Activated naive CD4-positive, alpha-beta T cell treated with anti-CD3 and anti-CD28 coated beads for 36 hours (primary cell): Measurements from ENCODE around the gene RER1. TPM values are rescaled to one million over a fixed set of nuclear protein-coding genes. Genes with fewer than 3 reads are reported as not detected.

ENCODE experiments used
- CTCF ChIA-PET: fragments of 350-600 bp; sonication (Branson Sonifier 250); formaldehyde crosslinking; loops from one replicate; lab custom pipeline; 2021; ENCODE audit warnings: antibody characterized with exemption; lab: Charles Lee
- DNase-seq: peaks from one replicate; pipeline ENCODE4 v3.0.0-alpha.2; 2020
- H3K27ac Mint-ChIP-seq: one replicate; pipeline ENCODE4 v1.8.0; 2021; ENCODE audit warnings: mild to moderate bottlenecking, mixed read lengths
- H3K27me3 Mint-ChIP-seq: one replicate; pipeline ENCODE4 v1.8.0; 2021; ENCODE audit warnings: low read depth, mixed read lengths
- H3K36me3 Mint-ChIP-seq: one replicate; pipeline ENCODE4 v1.8.0; 2021; ENCODE audit warnings: low read depth, mixed read lengths
- H3K4me1 Mint-ChIP-seq: one replicate; pipeline ENCODE4 v1.8.0; 2021; ENCODE audit warnings: low read depth, mixed read lengths
- H3K4me3 Mint-ChIP-seq: one replicate; pipeline ENCODE4 v1.8.0; 2021; ENCODE audit warnings: mild to moderate bottlenecking, moderate library complexity, mixed read lengths
- H3K9me3 Mint-ChIP-seq: one replicate; pipeline ENCODE4 v1.8.0; 2021; ENCODE audit warnings: mixed read lengths
- intact Hi-C: fragments of 100-400 bp; cut with micrococcal nuclease; formaldehyde crosslinking; loops from one replicate; pipeline ENCODE4 v1.15.1; 2023
- total RNA-seq, 2 experiments: library from RNA; stranded (reverse); gene quantifications; one replicate each; pipeline ENCODE4 v1.2.3, GENCODE V29; 2021

Gene RER1
- total RNA-seq, 2 experiments from 2014 or later: 115 to 124 TPM

DNA sequence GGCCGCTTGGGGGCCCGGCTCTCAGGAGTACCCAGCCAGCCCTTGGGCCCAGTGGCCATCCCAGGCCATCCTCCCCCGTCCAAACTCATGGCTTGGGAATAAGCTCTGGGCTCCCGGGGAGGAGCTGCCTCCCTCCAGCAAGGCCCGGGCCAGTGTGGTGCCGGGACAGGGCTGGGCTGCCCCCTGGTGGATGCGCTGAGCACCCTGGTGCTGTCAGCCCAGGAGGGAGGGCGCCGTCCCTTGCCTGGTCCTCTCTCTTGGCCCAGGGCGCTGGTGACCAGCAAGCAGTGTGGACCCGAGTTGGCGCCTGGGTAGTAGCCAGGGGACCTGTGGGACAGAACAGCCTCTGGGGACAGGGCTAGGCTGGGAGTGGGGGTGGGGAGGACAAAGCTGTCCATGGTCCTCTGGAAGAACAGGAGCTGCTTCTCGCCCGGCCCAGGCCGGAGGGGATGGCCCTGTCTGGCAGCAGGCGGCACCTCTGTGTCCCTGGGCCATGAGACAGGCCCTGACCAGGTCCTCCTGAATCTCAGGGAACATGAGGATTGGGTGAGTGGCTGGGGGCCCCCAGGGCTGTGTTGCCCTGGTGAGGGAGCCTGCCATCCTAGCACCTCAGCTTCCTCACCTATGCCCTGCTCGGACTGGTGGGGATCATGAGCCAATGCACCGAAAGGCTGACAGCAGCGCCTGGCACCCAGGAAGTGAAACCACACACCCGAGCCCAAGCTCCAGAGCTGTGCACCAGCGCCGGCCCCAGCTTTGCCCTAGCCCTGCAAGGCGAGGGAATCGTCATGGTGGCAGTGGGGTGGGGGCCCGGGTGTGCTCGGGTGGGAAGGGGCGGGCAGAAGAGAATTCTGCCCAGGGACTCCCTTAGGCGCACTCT is 9.7 kb upstream of the RER1 start:
- intact Hi-C loops: loop anchor here (1.0 to 5.0 kb wide), 3 partner anchors 70 to 187 kb away; no protein-coding TSS in a partner anchor
- no peaks in the 10 kb centered on the region for H3K27me3 Mint-ChIP-seq
- peaks cover 5% of the 10 kb centered on the region for H3K36me3 Mint-ChIP-seq
- H3K27ac Mint-ChIP-seq: no peak overlapping the region
- CTCF ChIA-PET: interaction anchor here (0.9 to 7.1 kb wide), 16 partner anchors 9 to 207 kb away, joined by 3 to 129 read pairs (median 6); partner anchors contain the start of genes FAAP20, MORN1 and RER1
- H3K9me3 Mint-ChIP-seq: no peaks in the 10 kb centered on the region
- no peaks in the 10 kb centered on the region for H3K4me1 Mint-ChIP-seq
- DNase-seq: peak; percentile 86
- no peak overlapping the region for H3K4me3 Mint-ChIP-seq

DNA sequence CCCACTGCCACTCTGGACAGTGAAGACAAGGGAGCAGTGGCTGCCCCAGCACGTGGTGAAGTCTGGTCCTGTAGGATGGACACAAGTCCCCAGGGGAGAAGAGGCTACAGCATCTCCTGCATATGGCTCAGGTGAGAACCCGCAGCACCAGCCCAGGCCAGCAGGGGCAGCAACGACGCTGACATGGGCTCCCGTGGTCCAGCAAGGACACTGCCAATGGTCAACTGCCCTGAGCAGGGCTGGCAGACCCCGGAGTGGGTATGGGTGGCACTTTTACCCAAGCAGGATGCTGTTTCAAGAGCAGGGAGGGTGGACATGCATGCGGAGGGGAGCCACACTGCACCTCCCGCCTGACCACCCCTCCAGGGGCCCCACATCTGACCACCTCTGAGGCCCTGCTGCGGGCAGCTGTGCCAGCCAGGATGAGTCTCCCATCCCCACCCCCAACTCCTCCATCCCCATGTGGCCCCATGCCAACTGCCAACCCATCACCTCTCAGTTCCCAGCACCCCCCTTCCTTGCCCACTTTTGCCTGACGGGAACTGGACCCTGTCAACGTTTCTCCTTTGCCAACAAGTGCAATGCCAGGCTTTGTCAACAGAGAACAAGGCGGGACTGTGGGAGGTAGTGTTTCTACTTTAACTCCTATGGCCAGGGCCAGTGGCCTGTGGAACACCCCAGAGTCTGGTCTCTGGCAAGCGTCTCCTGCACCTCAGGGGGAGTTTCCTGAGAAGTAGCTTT is 8.8 kb upstream of the RER1 start:
- intact Hi-C loops: loop anchor here (5.0 kb wide), 1 partner anchor 70 kb away; no protein-coding TSS in a partner anchor
- H3K4me1 Mint-ChIP-seq: no peaks in the 10 kb centered on the region
- H3K36me3 Mint-ChIP-seq: peaks cover 5% of the 10 kb centered on the region
- no peaks in the 10 kb centered on the region for H3K27me3 Mint-ChIP-seq
- DNase-seq: peak; percentile 50
- no peaks in the 10 kb centered on the region for H3K9me3 Mint-ChIP-seq
- no peak overlapping the region for H3K27ac Mint-ChIP-seq
- CTCF ChIA-PET: interaction anchor here (0.9 to 7.1 kb wide), 14 partner anchors 8 to 339 kb away, joined by 3 to 129 read pairs (median 6); partner anchors contain the start of genes FAAP20, MORN1 and RER1
- no peak overlapping the region for H3K4me3 Mint-ChIP-seq

- Mint-ChIP-seq H3K4me1 (no peaks in the 10 kb centered on the region), H3K4me3 (no peak overlapping the region), H3K36me3 (peaks cover 5% of the 10 kb centered on the region), H3K27ac (no peak overlapping the region), H3K9me3 (no peaks in the 10 kb centered on the region), H3K27me3 (no peaks in the 10 kb centered on the region)
- intact Hi-C loops: loop anchor here (5.0 kb wide), 1 partner anchor 71 kb away; no protein-coding TSS in a partner anchor
- DNase-seq: no peak
- CTCF ChIA-PET: interaction anchor here (0.6 to 7.1 kb wide), 5 partner anchors 182 to 339 kb away, joined by 3 to 129 read pairs (median 4); partner anchors contain the start of gene FAAP20
These were observed 8.1 kb upstream of the RER1 start for GRCh38 chr1:2383576-2383975.

GRCh38 chr1:2384130-2384860 is 7.3 kb upstream of the RER1 start:
- DNase-seq: no peak
- Mint-ChIP-seq H3K27ac (no peak overlapping the region), H3K36me3 (peaks cover 5% of the 10 kb centered on the region), H3K4me3 (no peak overlapping the region), H3K27me3 (no peaks in the 10 kb centered on the region), H3K9me3 (no peaks in the 10 kb centered on the region), H3K4me1 (no peaks in the 10 kb centered on the region)
- CTCF ChIA-PET: interaction anchor here (0.6 to 7.1 kb wide), 5 partner anchors 183 to 340 kb away, joined by 3 to 129 read pairs (median 4); partner anchors contain the start of gene FAAP20
- intact Hi-C loops: loop anchor here (5.0 kb wide), 1 partner anchor 72 kb away; no protein-coding TSS in a partner anchor

DNA sequence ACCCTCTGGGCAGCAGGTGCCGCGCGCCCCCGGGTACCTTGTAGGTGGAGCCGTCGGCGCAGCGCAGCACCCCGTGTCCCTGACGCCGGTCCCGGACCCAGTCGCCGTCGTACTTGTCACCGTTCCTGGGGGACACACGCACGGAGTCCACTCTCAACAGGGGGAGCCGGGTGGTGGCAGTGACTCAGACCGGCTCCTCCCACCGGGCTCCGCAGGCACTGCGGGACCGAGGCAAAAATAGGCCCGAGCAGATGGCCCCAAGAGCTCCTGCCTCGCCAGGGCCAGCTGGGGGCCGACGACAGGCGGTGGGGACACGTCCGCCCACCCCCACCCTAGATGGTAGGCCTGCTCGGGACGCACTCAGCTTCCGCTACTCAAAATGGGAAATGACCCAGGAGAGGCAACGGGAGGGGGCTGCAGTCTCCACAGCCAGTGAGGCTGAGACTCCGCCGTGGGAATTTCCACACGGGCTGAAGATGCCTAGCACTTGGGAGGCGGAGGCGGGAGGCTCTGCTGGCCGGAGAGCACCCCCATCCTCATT is 6.6 kb upstream of the RER1 start:
- Mint-ChIP-seq H3K4me3 (no peak overlapping the region), H3K27ac (no peak overlapping the region), H3K27me3 (no peaks in the 10 kb centered on the region), H3K9me3 (no peaks in the 10 kb centered on the region), H3K4me1 (peaks cover 4% of the 10 kb centered on the region), H3K36me3 (peaks cover 5% of the 10 kb centered on the region)
- CTCF ChIA-PET: interaction anchor here (1.2 to 7.1 kb wide), 2 partner anchors 187 to 211 kb away, joined by 3 to 129 read pairs; partner anchors contain the start of gene FAAP20
- intact Hi-C loops: loop anchor here (5.0 kb wide), 1 partner anchor 73 kb away; no protein-coding TSS in a partner anchor
- DNase-seq: no peak

DNA sequence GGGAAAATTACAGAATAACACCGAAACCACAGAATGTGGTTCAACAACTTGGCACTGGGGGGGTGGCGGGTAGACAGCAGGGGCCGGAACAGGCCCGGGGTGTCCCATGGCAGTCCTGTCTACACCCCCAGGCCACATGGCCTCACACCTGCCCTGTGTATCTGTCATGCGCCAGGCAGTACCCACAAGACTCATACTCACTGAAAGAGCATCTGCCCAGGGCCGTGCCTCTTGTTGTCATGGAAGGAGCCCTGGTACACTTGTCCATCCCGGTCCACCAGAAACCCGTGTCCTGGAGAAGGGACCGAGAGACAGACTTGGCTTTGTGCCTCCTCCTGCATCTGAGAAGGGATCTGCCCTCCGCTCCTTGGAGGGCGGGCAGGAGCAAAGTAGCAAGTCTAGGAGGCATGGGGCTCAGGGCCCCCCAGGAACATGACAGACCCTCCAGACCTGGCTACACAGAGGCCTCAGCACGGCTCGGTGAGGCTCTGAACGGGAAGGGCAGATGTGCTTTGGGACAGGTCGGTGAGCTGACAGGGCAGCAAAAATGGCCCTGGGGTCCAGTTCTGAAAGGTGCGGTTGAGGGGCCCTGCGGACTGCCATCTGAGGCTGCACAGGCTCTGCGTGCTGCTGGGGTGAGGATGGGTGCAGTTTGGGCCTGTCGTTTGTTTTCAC is 5.9 kb upstream of the RER1 start:
- DNase-seq: no peak
- H3K9me3 Mint-ChIP-seq: no peaks in the 10 kb centered on the region
- peaks cover 8% of the 10 kb centered on the region for H3K4me1 Mint-ChIP-seq
- intact Hi-C loops: no loop called here
- no peak overlapping the region for H3K4me3 Mint-ChIP-seq
- H3K27me3 Mint-ChIP-seq: no peaks in the 10 kb centered on the region
- H3K27ac Mint-ChIP-seq: no peak overlapping the region
- H3K36me3 Mint-ChIP-seq: peaks cover 5% of the 10 kb centered on the region
- CTCF ChIA-PET: no interaction called here

- intact Hi-C loops: no loop called here
- no peak overlapping the region for H3K4me3 Mint-ChIP-seq
- DNase-seq: peak; percentile 1
- no peaks in the 10 kb centered on the region for H3K27me3 Mint-ChIP-seq
- H3K4me1 Mint-ChIP-seq: peaks cover 8% of the 10 kb centered on the region
- no peaks in the 10 kb centered on the region for H3K9me3 Mint-ChIP-seq
- peaks cover 5% of the 10 kb centered on the region for H3K36me3 Mint-ChIP-seq
- CTCF ChIA-PET: interaction anchor here (0.9 to 2.0 kb wide), 2 partner anchors 192 to 213 kb away, joined by 3 to 9 read pairs; partner anchors contain the start of gene FAAP20
- no peak overlapping the region for H3K27ac Mint-ChIP-seq
These were observed 4.7 kb upstream of the RER1 start for GRCh38 chr1:2386636-2387611.

DNA sequence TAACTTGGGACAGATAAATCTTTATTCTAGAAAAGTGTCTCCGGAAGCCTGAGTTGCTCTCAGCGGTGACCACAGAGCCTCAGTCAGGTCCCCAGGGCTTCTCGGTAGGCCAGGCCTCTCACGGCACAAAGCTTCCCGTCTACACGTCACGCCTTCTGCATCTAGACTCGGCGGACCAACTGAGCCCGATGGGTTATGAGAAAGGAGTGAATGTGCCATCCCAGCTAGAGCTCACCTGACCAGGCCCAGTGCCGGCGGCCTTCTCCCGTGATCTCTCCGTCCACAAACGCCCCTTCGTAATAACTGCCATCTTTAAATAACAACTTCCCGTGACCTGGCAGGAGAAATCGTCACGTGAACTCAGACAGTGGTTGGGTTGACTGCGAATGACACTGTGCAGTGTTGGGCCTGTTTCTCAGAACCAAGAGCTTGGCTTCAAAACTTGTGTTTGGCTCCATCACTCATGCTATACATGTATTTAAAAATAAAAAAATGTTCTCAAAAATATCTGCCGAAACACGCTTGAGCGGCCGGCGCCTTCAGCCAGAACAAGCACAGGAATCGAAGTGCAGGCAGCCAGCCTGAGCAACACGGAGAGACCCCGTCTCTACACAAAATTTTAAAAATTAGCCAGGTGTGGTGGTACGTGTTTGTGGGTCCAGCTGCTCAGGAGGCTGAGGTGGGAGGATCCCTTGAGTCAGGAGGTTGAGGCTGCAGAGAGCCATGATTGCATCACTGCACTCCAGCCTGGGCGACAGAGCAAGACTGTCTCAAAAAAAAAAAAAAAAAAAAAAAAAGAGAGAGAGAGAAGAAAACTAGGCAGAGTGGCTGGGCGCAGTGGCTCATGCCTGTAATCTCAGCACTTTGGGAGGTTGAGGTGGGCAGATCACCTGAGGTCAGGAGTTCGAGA is 3.4 kb upstream of the RER1 start:
- CTCF ChIA-PET: interaction anchor here (0.6 to 2.0 kb wide), 2 partner anchors 193 kb away, joined by 3 to 9 read pairs; partner anchors contain the start of gene FAAP20
- H3K9me3 Mint-ChIP-seq: no peaks in the 10 kb centered on the region
- H3K27me3 Mint-ChIP-seq: no peaks in the 10 kb centered on the region
- H3K27ac Mint-ChIP-seq: no peak overlapping the region
- H3K4me3 Mint-ChIP-seq: no peak overlapping the region
- no peak for DNase-seq
- H3K4me1 Mint-ChIP-seq: peaks cover 19% of the 10 kb centered on the region
- intact Hi-C loops: no loop called here
- peaks cover 10% of the 10 kb centered on the region for H3K36me3 Mint-ChIP-seq

GRCh38 chr1:2389644-2390043 is 2.0 kb upstream of the RER1 start:
- no peaks in the 10 kb centered on the region for H3K9me3 Mint-ChIP-seq
- no peaks in the 10 kb centered on the region for H3K27me3 Mint-ChIP-seq
- peaks cover 32% of the 10 kb centered on the region for H3K4me1 Mint-ChIP-seq
- no peak overlapping the region for H3K27ac Mint-ChIP-seq
- no peak for DNase-seq
- intact Hi-C loops: no loop called here
- peak overlapping the region; percentile 78 for H3K4me3 Mint-ChIP-seq
- H3K36me3 Mint-ChIP-seq: peaks cover 10% of the 10 kb centered on the region
- CTCF ChIA-PET: interaction anchor here (0.8 to 2.6 kb wide), 2 partner anchors 8 to 195 kb away, joined by 4 to 13 read pairs; partner anchors contain the start of gene FAAP20
